ENCODE data around the gene PPFIA4. TPM values are rescaled to one million over a fixed set of nuclear protein-coding genes. Genes with fewer than 3 reads are reported as not detected.
A peak's percentile ranks its signal among the peaks of the same experiment; 100 is the strongest.

The PPFIA4 gene
- total and polyA plus RNA-seq, 10 donors, result 0.21 to 12.0 (median 4.9) TPM

DNA sequence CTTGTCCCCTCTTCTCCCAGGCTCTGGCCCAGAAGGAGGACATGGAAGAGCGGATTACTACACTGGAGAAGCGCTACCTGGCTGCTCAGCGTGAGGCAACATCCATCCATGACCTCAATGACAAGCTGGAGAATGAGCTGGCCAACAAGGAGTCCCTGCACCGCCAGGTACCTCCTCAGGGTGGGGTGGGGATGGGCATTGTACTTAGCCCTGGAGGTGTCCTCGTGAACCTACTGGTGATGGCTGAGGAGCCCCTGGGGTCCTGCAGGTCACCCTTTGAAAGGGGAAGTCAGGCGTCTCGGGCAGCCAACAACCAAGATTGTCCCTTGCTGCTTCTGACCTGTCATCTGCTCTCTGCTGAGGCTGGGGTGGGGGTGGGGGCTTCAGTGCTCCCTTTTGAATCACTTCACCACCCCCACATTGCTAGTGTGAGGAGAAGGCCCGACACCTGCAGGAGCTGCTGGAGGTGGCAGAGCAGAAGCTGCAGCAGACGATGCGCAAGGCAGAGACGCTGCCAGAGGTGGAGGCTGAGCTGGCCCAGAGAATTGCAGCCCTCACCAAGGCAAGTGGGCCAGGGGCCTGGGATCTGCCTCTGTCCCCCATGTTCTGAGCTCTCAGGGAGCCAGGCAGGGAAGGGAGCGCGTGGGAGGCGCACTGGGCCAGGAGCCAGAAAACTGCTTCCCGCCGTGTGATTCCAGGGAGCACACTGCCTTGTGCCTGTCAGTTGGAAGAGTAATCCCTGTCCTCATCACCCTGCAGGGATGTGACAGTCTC lies 19.7 kb downstream of the PPFIA4 start:
- H3K4me1 ChIP-seq, result peaks cover 0 to 20% (median 2%) of the 10 kb centered on the region in 6 donors
- no peak for DNase-seq
- H3K27me3 ChIP-seq (replicated peaks in 1 of 7), result peaks cover 0 to 21% (median 0%) of the 10 kb centered on the region in 7 donors
- H3K4me3 ChIP-seq, result no peak overlapping the region
- H3K36me3 ChIP-seq, result no peaks in the 10 kb centered on the region
- H3K27ac ChIP-seq, result no peak overlapping the region
- H3K9me3 ChIP-seq, result no peaks in the 10 kb centered on the region
- no peak for TF ChIP-seq POLR2A (IDR thresholded peaks at IDR 0.05)
- peak in 1 of 3 donors; percentile 22 for TF ChIP-seq POLR2AphosphoS5 (IDR thresholded peaks at IDR 0.05)
- intact Hi-C loops (cut with DNase I; ENCODE audit: low total_unique reads), result no loop called here
- 74 to 88% (median 83%) methylated on average over 11 to 16 of the region's 16 CpGs for WGBS, 5 donors

DNA sequence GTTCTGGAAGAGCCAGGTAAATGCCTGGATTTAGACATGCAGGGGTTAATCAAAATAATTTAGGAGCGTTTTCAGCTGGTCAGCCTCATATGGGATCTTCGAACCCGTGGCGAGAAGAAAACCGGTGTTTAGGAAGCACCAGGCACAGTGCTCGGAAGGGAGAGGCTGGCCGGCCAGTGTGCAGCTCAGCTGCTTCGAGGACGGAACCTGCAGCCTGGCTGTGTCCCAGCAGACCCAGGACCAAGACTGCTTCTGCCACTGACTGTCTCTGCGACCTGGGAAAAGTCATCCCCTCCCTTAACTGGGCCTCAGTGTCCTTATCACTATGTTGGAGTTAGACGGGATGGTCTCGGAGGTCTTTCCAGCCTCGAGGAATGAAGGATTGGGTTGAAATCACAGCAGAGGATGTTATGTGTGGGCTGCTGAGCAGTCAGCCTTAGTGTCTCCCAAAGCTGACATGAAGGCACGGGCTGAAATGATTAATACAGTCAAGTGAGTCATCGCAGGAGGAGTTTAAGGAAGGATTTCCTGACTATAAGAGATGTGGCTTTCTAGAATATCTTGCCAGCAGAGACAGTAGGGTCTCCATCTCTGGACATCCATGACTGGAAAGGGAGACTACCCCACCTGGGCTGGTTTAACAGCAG lies 20.8 kb downstream of the PPFIA4 start:
- H3K36me3 ChIP-seq, result no peaks in the 10 kb centered on the region
- WGBS, 5 donors, result 51 to 73% (median 60%) methylated on average over 14 to 15 of the region's 15 CpGs

GRCh38 chr1:203048086-203048485 lies 21.8 kb downstream of the PPFIA4 start:
- no peak for DNase-seq
- Histone ChIP-seq H3K27ac (no peak overlapping the region), H3K36me3 (no peaks in the 10 kb centered on the region), H3K27me3 (replicated peaks in 1 of 7) (peaks cover 0 to 34% (median 0%) of the 10 kb centered on the region in 7 donors), H3K9me3 (no peaks in the 10 kb centered on the region), H3K4me3 (no peak overlapping the region), H3K4me1 (peaks cover 0 to 20% (median 2%) of the 10 kb centered on the region in 6 donors)
- intact Hi-C loops (cut with DNase I; ENCODE audit: low total_unique reads), result no loop called here
- WGBS, 5 donors, result 78 to 94% (median 91%) methylated on average over 11 of the region's 11 CpGs
- TF ChIP-seq POLR2AphosphoS5 (IDR thresholded peaks at IDR 0.05) (no peak), POLR2A (IDR thresholded peaks at IDR 0.05) (no peak)
- TF ChIP-seq, protein P1, sequence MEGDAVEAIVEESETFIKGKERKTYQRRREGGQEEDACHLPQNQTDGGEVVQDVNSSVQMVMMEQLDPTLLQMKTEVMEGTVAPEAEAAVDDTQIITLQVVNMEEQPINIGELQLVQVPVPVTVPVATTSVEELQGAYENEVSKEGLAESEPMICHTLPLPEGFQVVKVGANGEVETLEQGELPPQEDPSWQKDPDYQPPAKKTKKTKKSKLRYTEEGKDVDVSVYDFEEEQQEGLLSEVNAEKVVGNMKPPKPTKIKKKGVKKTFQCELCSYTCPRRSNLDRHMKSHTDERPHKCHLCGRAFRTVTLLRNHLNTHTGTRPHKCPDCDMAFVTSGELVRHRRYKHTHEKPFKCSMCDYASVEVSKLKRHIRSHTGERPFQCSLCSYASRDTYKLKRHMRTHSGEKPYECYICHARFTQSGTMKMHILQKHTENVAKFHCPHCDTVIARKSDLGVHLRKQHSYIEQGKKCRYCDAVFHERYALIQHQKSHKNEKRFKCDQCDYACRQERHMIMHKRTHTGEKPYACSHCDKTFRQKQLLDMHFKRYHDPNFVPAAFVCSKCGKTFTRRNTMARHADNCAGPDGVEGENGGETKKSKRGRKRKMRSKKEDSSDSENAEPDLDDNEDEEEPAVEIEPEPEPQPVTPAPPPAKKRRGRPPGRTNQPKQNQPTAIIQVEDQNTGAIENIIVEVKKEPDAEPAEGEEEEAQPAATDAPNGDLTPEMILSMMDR (IDR thresholded peaks at IDR 0.05 in 8 of 11, conservative IDR thresholded peaks at IDR 0.05 in 3 of 11), result no peak

More for the DNA sequence above, 20.8 kb downstream of the PPFIA4 start:
- no peak for DNase-seq
- Histone ChIP-seq H3K4me3 (no peak overlapping the region), H3K27me3 (replicated peaks in 1 of 7) (peaks cover 0 to 30% (median 0%) of the 10 kb centered on the region in 7 donors), H3K9me3 (no peaks in the 10 kb centered on the region), H3K27ac (peak overlapping the region in 5 of 8 donors; percentile 21 to 53 (median 36)), H3K4me1 (peaks cover 0 to 20% (median 2%) of the 10 kb centered on the region in 6 donors)
- TF ChIP-seq POLR2AphosphoS5 (IDR thresholded peaks at IDR 0.05), result no peak
- no peak for TF ChIP-seq POLR2A (IDR thresholded peaks at IDR 0.05)
- TF ChIP-seq, protein P1 (IDR thresholded peaks at IDR 0.05 in 8 of 11, conservative IDR thresholded peaks at IDR 0.05 in 3 of 11), result no peak
- intact Hi-C loops (cut with DNase I; ENCODE audit: low total_unique reads), result no loop called here

GRCh38 chr1:203048555-203049051 lies 22.3 kb downstream of the PPFIA4 start:
- TF ChIP-seq POLR2AphosphoS5 (IDR thresholded peaks at IDR 0.05) (no peak), POLR2A (IDR thresholded peaks at IDR 0.05) (no peak)
- TF ChIP-seq, protein P1 (IDR thresholded peaks at IDR 0.05 in 8 of 11, conservative IDR thresholded peaks at IDR 0.05 in 3 of 11), result no peak
- no peaks in the 10 kb centered on the region for H3K9me3 ChIP-seq
- no peak overlapping the region for H3K4me3 ChIP-seq
- no peaks in the 10 kb centered on the region for H3K36me3 ChIP-seq
- 82 to 93% (median 83%) methylated on average over 23 of the region's 23 CpGs for WGBS, 5 donors
- no peak for DNase-seq
- H3K4me1 ChIP-seq, result peaks cover 0 to 20% (median 2%) of the 10 kb centered on the region in 6 donors
- no peak overlapping the region for H3K27ac ChIP-seq
- peaks cover 0 to 36% (median 0%) of the 10 kb centered on the region in 7 donors for H3K27me3 ChIP-seq (replicated peaks in 1 of 7)
- intact Hi-C loops (cut with DNase I; ENCODE audit: low total_unique reads), result no loop called here

All from spleen (tissue), 11 donors.